OCI-LY1 (cell line): ENCODE data around the gene S100B.

ENCODE experiments used
- H2AFZ ChIP-seq: fragments of 200-600 bp; sonication (generic), shearing (Covaris generic); 2 replicates; pipeline ENCODE4 v1.6.0; 2014; ENCODE audit warnings: antibody characterized with exemption, mild to moderate bottlenecking, low read length
- H3F3A ChIP-seq: fragments of 200-600 bp; sonication (generic), shearing (Covaris generic); 2 replicates; pipeline ENCODE4 v1.6.0; 2014; ENCODE audit warnings: mild to moderate bottlenecking, antibody characterized with exemption, low read length, moderate library complexity; ENCODE audit not compliant: insufficient read depth
- H3K27ac ChIP-seq: fragments of 200-600 bp; sonication (generic); 2 replicates; pipeline ENCODE4 v1.5.1; 2014; ENCODE audit warnings: low read length, mixed run types, mild to moderate bottlenecking, low read depth; ENCODE audit not compliant: poor library complexity, severe bottlenecking
- H3K27me3 ChIP-seq: fragments of 200-600 bp; sonication (generic); 2 replicates; pipeline ENCODE4 v1.6.0; 2014; ENCODE audit warnings: antibody characterized with exemption, mild to moderate bottlenecking, low read length, moderate library complexity; ENCODE audit not compliant: insufficient read depth
- H3K36me3 ChIP-seq: fragments of 200-600 bp; sonication (generic); 2 replicates; pipeline ENCODE4 v1.6.1; 2014; ENCODE audit warnings: mild to moderate bottlenecking, antibody characterized with exemption, low read length, moderate library complexity, mixed read lengths; ENCODE audit not compliant: insufficient read depth
- H3K4me1 ChIP-seq: fragments of 200-600 bp; sonication (generic); 2 replicates; pipeline ENCODE4 v1.5.1; 2014; ENCODE audit warnings: mild to moderate bottlenecking, low read length, moderate library complexity; ENCODE audit not compliant: insufficient read depth, severe bottlenecking
- H3K4me2 ChIP-seq: fragments of 200-600 bp; sonication (generic), shearing (Covaris generic); 2 replicates; pipeline ENCODE4 v1.6.1; 2014; ENCODE audit warnings: low read length
- H3K4me3 ChIP-seq: fragments of 200-600 bp; sonication (generic); 2 replicates; pipeline ENCODE4 v1.5.1; 2014; ENCODE audit warnings: low read length, low read depth, mild to moderate bottlenecking, mixed read lengths; ENCODE audit not compliant: poor library complexity, severe bottlenecking
- H3K79me2 ChIP-seq: fragments of 200-600 bp; shearing (Covaris generic); 2 replicates; pipeline ENCODE4 v1.6.1; 2016; ENCODE audit warnings: mixed run types, low read length, mixed read lengths; ENCODE audit not compliant: insufficient read depth
- H3K9ac ChIP-seq: fragments of 200-600 bp; sonication (generic), shearing (Covaris generic); 2 replicates; pipeline ENCODE4 v1.6.1; 2014; ENCODE audit warnings: mild to moderate bottlenecking, low read length, mixed read lengths
- H3K9me2 ChIP-seq: fragments of 200-600 bp; sonication (generic), shearing (Covaris generic); 2 replicates; pipeline ENCODE4 v1.6.1; 2014; ENCODE audit warnings: low read depth, mild to moderate bottlenecking, low read length, mixed read lengths
- H3K9me3 ChIP-seq: fragments of 200-600 bp; shearing (Covaris generic); 2 replicates; pipeline ENCODE4 v1.6.1; 2014; ENCODE audit warnings: low read length, mixed read lengths
- H4K20me1 ChIP-seq: fragments of 200-600 bp; sonication (generic), shearing (Covaris generic); 2 replicates; pipeline ENCODE4 v1.6.0; 2016; ENCODE audit warnings: mild to moderate bottlenecking, low read length; ENCODE audit not compliant: insufficient read depth
- EZH2 ChIP-seq: fragments of 200-600 bp; sonication (generic), shearing (Covaris generic); IDR thresholded peaks from 2 replicates; pipeline ENCODE4 v1.8.0; 2017; ENCODE audit warnings: borderline replicate concordance, mixed run types, mild to moderate bottlenecking, antibody characterized with exemption, low read length, moderate library complexity, mixed read lengths
- TF ChIP-seq, protein P1 (sequence below): fragments of 200-600 bp; sonication (generic), shearing (Covaris generic); IDR thresholded peaks from 2 replicates; pipeline ENCODE4 v1.5.1; 2017; ENCODE audit warnings: mild to moderate bottlenecking, antibody characterized with exemption, low read length, moderate library complexity, mixed read lengths

S100B gene

GRCh38 chr21:46649356-46649755, 44.5 kb upstream of the S100B start:
- Histone ChIP-seq H3K79me2 (no peaks in the 10 kb centered on the region), H3K9ac (no peak overlapping the region), H3K4me3 (no peak overlapping the region), H3K9me3 (no peaks in the 10 kb centered on the region), H3K27ac (no peak overlapping the region), H3K4me2 (no peak overlapping the region), H3K4me1 (no peaks in the 10 kb centered on the region), H3F3A (no peaks in the 10 kb centered on the region), H4K20me1 (no peaks in the 10 kb centered on the region), H3K36me3 (peaks cover 61% of the 10 kb centered on the region), H3K27me3 (no peaks in the 10 kb centered on the region), H2AFZ (no peak overlapping the region), H3K9me2 (no peaks in the 10 kb centered on the region)
- TF ChIP-seq EZH2: no peak
- TF ChIP-seq, protein P1, sequence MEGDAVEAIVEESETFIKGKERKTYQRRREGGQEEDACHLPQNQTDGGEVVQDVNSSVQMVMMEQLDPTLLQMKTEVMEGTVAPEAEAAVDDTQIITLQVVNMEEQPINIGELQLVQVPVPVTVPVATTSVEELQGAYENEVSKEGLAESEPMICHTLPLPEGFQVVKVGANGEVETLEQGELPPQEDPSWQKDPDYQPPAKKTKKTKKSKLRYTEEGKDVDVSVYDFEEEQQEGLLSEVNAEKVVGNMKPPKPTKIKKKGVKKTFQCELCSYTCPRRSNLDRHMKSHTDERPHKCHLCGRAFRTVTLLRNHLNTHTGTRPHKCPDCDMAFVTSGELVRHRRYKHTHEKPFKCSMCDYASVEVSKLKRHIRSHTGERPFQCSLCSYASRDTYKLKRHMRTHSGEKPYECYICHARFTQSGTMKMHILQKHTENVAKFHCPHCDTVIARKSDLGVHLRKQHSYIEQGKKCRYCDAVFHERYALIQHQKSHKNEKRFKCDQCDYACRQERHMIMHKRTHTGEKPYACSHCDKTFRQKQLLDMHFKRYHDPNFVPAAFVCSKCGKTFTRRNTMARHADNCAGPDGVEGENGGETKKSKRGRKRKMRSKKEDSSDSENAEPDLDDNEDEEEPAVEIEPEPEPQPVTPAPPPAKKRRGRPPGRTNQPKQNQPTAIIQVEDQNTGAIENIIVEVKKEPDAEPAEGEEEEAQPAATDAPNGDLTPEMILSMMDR: no peak

DNA sequence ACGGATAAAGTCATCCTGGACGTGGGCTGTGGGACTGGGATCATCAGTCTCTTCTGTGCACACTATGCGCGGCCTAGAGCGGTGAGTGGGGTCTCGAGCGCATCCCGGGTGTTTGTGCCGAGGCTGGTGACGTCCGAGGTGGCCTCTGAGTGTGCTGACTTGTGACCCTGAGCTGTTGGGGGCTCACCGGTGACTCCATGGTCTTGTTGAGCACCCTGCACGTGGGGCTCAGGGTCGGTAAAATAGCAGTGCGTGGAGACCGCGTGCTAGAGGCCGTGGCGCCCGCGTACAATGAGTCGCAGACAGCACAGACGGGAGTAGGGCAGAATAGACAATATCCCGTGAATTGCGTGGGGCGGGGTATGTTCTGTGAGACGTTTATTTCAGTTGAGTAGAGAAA, 43.7 kb upstream of the S100B start:
- Histone ChIP-seq H3K27me3 (no peaks in the 10 kb centered on the region), H4K20me1 (no peaks in the 10 kb centered on the region), H3K4me3 (no peak overlapping the region), H3K36me3 (peaks cover 59% of the 10 kb centered on the region), H3K79me2 (no peaks in the 10 kb centered on the region), H3K4me1 (no peaks in the 10 kb centered on the region), H3K4me2 (no peak overlapping the region), H3K27ac (no peak overlapping the region), H3K9ac (no peak overlapping the region), H2AFZ (no peak overlapping the region), H3F3A (no peaks in the 10 kb centered on the region), H3K9me3 (no peaks in the 10 kb centered on the region), H3K9me2 (no peaks in the 10 kb centered on the region)
- TF ChIP-seq, protein P1: no peak
- no peak for TF ChIP-seq EZH2

- TF ChIP-seq EZH2: no peak
- TF ChIP-seq, protein P1: no peak
- Histone ChIP-seq H3K9me2 (no peaks in the 10 kb centered on the region), H3K36me3 (peaks cover 46% of the 10 kb centered on the region), H2AFZ (no peak overlapping the region), H3K9ac (no peak overlapping the region), H3K27ac (no peak overlapping the region), H3K9me3 (no peaks in the 10 kb centered on the region), H3K79me2 (no peaks in the 10 kb centered on the region), H3K27me3 (no peaks in the 10 kb centered on the region), H4K20me1 (no peaks in the 10 kb centered on the region), H3K4me1 (no peaks in the 10 kb centered on the region), H3K4me2 (no peak overlapping the region), H3K4me3 (no peak overlapping the region), H3F3A (no peaks in the 10 kb centered on the region)
Observed at GRCh38 chr21:46646541-46647154, 41.8 kb upstream of the S100B start.
